AML-193 (cell line): ENCODE data around the gene ZNF618.

Experiments
- DNase-seq, 2 experiments: peaks; one replicate each; lab custom pipeline; 2025; lab: John Stamatoyannopoulos, UW

ZNF618 gene

DNA sequence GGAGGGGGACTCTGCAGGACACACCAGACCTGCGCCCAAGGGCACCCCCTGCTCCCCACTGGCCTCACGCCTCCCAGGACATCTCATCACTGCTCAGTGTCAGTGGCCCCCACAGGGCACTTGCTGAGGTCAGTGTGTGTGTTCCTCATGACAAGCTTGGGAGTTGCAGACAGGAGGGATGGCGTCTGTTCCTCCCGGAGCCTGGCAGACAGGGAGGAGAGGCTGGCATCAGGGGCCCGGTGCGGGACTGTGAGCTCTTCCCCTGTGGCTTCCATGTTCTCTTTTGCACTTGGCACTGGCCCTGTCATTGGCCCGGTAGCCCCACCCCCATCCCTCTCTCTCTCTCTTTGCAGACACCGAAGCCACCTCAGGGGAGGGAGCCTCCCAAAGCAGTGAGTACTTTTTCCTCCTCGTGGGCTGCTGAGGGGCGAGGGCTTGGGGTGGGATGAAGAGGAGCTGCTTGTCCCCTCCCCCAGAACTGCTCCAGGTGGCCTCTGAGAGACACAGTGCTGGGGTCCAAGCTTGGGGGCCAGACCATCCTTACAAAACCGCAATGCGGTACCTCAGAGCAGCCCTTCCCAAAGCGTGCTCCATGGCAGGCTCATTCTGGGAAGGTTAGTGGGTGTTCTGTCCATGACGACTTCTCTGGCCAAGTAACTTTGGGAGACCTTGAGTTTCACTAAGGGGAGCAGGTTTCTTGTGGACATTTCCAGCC is 126.3 kb downstream of the ZNF618 start:
- no peak for DNase-seq

DNA sequence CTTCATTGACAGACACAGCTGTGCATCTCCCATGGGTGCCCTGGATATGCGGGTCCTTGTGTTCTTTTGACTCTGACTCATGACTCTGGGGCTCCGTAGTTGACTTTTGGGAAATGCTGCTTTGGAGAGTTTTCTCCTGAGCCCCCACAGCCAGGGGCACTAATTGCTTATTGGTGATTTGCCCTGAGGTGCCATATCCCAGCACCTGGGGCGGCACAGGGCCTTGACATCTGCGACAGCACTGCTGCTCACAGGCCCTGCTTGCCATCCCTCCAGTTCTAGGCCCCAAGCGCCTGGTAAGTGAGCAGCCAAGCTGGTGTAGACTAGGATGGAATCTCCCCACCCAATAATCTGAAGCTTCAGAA is 126.9 kb downstream of the ZNF618 start:
- no peak for DNase-seq

DNA sequence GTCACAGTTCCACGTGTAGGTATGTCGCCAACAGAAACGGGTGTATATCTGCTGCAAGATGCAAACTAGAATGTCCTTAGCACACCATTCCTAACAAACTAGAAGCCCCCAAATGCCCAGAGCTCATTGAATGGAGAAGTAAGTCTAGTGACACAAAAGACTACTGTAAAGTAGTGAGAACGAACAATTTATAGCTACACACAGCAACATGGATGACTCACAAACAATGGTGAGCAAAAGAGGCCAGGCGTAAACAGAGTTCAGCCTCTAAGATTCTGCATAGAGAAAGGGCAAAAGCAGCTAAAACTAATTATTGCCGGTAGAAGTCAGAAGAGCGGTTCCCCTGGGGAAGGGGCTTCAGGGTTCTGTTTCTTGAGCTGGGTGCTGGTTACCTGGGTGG is 127.2 kb downstream of the ZNF618 start:
- no peak for DNase-seq

DNA sequence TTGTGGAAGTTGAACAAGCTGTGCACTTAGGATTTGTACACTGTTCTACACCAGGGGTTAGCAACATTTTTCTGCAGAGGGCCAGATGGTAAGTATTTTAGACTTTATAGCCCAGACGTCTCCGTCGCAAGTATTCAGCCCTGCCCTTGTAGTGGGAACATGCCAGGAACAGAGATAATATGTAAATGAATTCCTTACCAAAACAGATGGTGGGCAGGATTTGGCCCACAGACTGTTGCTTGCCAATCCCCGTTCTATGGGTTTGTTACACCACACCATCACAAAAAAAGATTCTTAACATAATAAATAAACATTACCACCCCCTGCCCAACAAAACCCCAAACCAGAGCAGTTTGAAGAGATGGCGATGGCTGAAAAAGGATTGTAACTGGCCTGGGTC is 127.6 kb downstream of the ZNF618 start:
- no peak for DNase-seq

DNA sequence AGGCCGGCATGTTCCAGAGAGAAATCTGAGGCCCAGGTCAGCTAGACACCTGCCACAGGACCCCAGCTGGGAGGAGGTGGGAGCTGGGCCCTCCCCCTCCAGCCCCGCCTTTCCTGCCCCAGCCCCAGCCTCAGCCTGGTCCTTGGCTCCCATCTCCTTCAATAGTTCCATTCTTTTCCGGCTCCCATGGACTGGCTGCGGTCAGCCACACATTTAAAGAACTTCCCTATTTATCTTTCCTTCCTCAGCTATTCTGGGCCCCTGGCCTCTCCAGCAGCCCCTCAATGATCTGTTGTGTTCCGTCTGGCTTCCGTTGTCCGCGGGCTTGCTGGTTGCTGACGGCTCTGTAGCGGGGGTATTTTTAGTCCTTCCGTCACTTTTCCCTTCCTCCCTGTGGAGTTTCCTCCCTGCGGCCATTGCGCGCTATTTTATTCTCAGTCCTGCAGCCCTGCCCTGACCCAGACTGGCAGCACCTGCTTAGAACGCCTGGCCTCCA is 128.2 kb downstream of the ZNF618 start:
- no peak for DNase-seq

DNA sequence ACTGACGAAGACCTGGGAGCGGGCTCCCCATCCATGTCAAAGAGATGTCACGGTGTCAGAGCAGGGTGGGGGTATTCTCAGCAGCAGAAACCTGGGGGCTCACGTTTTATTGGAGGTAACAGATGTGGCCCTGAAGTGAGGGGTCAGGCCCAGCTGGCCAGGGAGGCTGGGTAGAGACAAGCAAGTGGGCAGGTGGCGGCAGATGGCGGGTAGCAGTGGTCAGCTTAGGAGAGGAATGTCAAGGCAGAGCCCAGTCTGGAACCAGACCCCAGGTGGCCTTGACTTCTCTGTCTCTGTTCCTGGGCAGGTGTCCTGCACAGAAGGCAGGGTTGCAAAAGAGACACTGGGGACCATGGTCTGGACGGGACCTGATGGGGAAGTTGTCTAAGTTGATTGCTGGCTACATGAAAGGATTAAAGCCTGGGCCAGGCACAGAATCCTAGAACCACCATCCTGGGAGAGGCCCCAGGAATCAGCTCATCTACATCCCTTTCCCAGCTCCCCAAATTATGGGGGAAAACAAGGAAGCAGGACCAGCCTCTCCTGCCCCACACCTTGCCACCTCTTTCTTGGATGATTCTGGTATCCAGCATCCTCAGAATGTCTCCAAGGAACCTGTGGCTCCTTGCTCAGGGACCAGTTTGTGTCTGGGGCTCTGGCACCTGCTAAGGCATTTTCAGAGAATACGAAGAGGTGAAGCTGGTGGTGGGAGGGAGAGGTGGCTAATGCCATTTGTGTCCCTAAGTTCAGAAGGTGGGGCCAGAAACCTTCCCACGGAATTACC is 129.5 kb downstream of the ZNF618 start:
- DNase-seq: no peak

DNA sequence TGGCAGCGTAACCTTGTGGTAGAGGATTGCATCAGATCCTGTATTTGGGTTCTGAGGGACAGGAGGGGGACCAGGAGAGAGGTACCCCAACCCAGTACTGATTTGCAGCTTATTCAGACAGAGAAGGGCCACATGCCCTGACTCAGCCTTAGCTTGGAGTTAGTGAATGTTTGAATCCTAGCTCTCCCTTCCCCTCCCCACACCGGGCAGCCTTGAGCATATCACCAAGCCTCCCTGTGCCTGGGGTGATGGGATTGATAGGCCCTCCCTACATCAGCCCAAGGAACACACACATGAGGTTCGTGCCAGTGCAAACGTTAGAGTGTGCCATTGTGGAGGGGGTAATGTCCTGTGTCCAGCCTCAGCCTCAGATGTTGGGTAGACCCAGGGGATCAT is 130.0 kb downstream of the ZNF618 start:
- DNase-seq: no peak

DNA sequence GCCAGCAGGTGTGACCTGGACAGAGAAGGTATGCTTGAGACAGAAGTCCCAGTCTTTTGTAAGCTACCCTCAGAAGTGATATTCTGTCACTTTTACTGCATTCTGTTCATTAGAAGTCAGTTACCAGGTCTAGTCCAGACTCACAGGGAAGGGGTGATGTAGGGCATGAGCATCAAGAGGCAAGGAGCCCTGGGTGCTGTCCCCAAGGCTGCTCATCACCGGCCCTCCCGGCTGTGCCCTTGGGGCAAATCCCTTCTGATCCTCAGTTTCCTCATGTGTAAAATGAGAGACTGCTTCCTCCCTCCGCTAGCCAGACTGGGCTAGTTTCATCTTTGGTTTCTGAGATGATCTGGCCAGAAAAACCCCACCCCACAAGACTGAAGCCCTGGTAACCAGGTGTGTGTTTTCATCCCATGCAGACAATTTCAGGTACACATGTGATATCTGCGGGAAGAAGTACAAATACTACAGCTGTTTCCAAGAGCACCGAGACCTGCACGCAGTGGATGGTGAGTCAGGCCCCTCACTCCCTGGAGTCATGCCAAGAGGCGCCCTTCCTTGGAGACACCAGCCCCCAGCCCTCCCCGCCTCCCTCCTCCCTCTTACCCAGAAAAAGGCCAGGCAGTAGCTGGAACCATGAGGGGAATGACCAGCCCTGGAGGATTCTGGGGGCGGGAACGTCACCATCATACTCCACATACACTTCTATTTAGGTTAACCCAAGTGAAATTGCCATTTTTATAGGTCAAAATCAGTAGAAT is 131.0 kb downstream of the ZNF618 start:
- DNase-seq: no peak

DNA sequence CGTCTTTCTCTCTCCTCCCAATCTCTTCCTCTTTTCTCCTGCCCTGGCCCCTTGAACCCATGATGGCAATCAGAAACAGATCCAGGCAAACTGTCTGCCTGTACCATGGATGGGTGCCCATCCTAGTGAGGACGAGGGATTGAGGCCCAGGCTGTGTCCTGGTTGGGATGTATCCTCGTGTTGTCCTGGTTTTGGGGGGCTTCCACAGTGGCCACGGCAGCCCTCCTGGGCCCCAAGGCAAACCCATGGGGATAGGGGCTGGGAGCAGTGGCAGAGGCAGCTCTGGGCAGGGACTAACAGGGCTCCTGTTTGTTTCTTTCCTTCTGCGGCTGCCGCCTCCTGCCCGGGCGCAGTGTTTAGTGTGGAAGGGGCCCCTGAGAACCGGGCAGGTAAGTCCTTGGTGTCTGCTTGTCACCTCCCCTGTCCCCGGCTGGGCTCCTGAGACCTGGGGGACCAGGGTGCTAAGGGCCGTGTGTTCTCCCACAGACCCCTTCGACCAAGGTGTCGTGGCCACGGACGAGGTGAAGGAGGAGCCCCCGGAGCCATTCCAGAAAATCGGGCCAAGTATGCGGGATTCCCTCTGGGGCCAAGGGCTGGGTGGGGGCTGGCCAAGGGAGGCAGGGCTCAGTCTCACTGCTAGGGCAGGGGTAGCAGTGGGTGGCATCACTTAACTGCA is 132.0 kb downstream of the ZNF618 start:
- no peak for DNase-seq

DNA sequence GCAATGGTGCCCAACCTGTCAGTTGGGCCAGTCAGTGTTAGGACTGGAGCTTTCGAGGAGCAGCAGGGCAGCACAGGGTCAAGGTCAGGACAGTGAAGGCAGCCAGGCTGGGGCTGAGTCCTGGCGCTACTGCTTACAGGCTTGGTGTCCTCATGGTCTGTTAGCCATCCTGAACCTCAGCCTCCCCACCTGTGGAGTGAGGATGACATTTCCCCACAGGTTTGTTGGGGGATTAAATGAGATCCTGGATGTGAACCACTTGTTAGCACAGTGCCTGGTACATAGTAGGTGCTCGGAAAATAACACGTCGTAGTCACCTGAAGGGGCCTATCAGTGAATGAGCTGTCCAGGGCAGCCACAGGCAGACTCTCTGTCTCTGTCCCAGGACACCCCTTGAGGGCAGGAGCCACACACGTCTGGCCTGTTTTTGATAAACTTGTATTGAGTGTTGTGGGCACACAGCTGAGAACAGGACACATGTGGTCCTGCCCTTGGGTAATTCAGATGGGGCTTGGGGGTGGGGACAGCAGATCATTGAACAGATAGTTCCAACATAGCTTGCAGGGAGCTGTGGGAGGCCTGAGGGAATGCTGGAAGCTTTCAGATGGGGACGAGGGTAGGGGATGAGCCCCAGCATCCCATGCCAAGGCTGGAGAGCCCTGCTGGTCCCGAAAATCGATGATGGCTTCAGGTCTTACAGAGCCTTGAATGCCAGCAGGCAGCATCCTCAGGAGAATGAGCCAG is 132.7 kb downstream of the ZNF618 start:
- DNase-seq: no peak

DNA sequence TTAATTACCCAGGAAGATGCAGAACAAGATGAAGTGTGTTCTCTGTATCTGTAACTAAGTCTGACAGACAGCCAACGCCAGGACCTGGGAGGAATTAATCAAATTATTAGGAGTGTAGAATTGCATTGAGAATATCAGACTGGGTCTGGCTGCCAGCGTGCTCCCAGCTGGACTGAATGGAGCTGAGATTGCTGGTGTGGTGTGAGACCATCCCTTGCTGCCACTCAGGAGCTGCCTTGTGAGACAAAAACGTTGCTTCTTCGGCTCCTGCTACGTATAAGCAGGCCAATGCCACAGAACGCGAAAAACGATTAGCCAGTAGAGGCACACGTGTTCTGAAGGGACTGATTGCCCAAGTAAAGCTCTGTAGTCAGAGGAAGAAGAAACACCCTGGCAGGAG is 135.2 kb downstream of the ZNF618 start:
- DNase-seq: no peak

DNA sequence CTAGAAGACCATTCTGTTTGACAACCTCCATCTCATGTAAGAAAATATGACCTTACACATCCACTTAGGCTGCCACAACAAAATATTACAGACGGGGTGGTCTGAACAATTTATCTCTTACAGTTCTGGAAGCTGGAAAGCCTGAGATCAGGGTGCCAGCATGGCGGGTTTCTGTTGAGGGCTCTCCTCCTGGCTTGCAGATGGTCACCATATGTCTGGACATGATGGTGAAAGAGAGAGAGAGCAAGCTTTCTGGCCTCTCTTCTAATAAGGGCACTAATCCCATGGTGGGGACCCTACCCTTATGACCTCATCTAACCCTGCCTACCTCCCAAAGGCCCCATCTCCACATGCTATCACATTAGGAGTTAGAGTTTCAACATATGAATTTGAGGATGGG is 136.0 kb downstream of the ZNF618 start:
- DNase-seq: no peak

DNA sequence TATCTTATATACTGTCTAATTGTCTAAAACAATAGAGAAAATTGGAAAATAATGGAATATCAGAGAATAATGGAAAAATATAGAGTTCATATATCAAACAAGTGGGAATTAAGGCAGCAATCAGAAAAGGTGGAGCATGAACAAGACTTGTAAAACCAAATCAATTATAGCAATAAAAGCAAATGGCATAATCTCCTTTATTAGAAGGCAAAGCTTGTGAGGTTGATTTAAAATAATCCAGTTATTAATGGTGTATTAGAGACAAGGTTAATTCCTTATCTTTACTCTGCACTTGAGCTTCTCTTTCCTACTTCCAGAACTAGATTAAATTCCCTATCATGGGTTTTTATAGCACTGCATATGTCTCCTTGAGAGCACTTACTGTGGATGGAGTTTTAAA is 137.9 kb downstream of the ZNF618 start:
- no peak for DNase-seq

DNA sequence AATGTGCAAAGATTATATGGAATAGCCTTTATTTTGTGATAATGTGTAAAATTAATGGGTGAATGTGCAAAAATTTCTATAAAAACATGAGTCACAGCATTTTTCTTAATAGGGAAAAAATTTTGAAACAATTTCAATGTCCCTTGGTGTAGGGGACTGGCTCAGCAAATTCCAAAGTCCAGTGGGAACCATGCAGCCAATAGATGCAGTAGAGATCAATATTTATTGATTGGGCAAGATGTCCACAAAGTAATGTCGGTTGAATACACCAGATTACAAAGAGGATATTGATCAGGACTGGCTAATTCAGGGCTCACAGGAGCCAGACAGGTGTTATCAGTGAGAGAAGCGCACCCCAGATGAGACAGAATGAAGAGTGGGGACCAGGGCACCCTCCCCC is 139.5 kb downstream of the ZNF618 start:
- no peak for DNase-seq

DNA sequence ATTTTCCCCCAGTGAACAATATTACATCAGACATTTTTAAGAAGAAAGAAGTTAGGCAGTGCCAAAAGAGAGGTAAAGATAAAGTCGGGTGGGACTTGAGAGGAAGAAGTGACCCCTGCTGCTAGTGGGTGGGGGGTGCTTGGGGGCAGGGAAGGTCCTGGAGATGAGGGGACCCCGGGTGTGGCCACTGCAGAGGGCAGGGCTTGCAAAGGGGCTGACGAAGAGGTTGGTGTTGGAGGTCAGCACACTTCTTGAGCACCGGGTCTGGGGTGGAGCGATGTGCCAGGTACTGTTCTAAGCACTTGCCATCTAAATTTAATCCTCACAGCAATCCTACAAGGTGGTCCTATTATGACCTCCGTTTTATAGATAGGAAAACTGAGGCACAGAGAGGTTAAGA is 140.0 kb downstream of the ZNF618 start:
- DNase-seq: no peak

DNA sequence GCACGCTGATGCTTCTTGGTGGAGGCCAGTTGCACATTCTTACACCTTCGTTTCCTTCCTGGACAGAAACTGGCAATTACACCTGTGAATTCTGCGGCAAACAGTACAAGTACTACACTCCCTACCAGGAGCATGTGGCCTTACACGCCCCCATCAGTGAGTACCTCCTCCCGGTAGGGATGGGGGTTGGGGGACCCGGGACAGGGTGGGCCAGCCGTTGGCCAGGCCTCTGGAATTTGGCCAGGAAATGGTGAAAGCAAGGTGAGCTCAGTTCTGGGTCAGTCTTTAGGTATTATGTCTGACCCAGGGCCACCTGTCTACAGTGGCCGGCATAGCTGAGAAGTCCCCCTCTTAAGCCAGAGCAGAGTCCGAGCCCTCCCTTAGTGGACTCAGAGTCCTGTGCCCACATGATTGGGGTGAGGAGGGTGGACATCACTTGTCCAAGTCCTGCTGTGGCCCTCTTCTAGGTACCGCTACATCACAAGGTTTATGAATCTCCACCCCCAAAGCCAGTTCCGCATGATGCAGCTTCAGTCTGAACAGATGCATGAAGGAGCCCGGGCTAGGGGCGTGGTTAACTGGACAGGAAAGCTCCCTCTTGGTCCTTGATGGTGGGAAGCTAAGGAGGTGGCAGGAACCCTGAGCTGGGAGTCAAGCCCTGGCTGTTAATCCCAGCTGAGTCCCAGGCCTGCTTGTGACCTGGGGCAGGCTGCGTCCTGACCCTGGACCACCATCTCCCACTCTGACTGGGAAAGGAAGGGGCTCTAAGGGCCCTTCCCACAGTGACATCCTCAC is 140.7 kb downstream of the ZNF618 start:
- DNase-seq: no peak

DNA sequence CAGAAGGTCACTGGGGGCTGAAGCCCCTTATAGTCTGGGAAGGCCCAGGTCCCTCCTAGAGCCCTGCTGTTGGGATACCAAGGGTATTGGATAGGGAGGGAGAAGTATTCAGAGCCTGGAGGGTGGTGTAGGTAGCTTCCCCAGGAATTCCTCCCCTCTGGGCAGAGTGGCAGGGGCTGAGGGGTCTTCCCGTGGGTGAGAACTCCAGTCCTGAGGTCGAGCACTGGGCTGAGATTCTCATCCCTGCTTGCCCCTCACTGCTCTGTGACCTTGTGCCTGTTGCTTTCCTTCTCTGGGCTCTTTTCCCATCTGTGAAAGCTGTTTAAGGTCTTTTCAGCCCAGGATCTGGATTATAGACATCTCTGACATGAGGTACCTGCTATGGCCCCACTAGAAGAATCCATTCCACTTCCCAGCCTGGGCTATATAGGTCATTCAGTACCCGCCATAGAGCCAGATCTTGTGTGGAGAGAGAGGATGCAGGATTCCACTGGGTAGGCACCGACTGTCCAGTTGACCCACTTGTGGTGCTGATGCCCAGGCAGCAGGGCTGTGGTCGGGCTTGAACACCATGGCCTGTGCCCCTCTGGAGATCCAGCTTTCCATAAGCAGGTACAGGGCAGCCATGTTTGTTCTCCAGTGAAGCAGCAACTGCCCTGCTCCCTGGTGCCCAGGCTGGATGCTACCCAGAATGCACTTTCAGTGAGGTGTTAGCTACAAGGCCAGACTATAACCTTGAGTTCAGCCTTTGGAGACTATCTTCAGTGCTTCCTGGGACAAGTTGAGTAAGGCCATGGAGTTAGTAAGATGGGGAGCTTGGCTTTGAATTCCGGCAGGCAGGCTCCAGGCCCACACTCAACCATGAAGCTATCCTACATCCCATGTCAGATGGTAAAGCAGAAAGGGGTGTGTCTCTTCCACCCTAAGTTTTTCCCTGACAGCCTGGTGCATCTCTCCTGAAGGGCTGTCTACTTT is 141.9 kb downstream of the ZNF618 start:
- DNase-seq: no peak

DNA sequence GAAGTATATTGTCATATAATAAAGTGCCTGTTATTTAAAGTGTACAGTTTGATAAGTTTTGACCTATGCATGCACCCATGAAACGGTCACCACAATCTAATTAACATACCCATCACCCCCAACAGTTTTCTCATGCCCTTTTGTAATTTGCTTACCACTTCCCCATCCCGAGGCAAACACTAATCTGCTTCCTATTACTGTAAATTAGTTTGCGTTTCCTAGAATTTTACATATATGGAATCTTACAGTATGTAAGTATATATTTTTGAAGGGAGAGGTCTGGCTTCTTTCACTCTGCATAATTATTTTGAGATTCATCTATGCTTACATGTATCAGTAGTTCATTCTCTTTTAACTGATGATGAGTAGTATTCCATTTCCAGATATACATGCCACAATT is 145.5 kb downstream of the ZNF618 start:
- DNase-seq: peak; percentile 61 to 64

DNA sequence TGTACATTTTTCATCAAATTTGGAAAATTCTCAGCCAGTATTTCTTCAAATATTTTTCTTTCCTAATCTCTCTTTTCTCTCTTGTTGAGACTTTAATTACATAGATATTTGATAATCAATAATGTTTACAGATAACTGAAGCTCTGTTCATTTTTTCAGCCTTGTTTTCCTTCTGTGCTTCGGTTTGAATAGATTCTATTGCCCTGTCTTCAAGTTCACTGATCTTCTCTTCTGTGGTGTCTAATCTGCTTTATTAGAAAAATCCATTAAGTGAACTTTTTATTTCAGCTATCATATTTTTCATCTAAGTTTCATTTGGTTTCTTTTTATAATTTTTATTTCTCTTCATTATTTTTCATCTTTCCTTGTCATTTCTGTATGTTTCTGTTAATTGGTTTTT is 147.9 kb downstream of the ZNF618 start:
- DNase-seq: no peak
